Naive thymus-derived CD4-positive, alpha-beta T cell (primary cell): Measurements from ENCODE around the gene FHOD1. TPM values are rescaled to one million over a fixed set of nuclear protein-coding genes. Genes with fewer than 3 reads are reported as not detected.
A peak's percentile ranks its signal among the peaks of the same experiment; 100 is the strongest.

Experiments used
- ATAC-seq: fragments of 150-1000 bp; cut with Tn5 transposase; 2 replicates; pipeline ENCODE4 v1.10.0; 2021; ENCODE audit warnings: mild to moderate bottlenecking, moderate library complexity
- CTCF ChIA-PET: fragments of 350-600 bp; sonication (Branson Sonifier 250); formaldehyde crosslinking; loops from one replicate; lab custom pipeline; 2021; ENCODE audit warnings: antibody characterized with exemption; lab: Charles Lee
- POLR2A ChIA-PET: fragments of 350-600 bp; sonication (Branson Sonifier 250); formaldehyde crosslinking; loops from one replicate; lab custom pipeline; 2021; ENCODE audit warnings: antibody characterized with exemption, inconsistent platforms; lab: Charles Lee
- DNase-seq, 9 donors: peaks; one replicate each; pipeline versions ENCODE4 v3.0.0 to v3.0.0-alpha.2; 2020 to 2022; ENCODE audit warnings: mixed read lengths in 1 of 9
- H3K27ac ChIP-seq: one replicate; pipeline ENCODE4 v1.7.0; 2013; ENCODE audit warnings: mild to moderate bottlenecking, low read depth, low read length, moderate library complexity
- H3K27me3 ChIP-seq, 2 donors: one replicate each; pipeline ENCODE4 v1.7.0; 2013; ENCODE audit warnings: low read length in 2 of 2, mild to moderate bottlenecking in 2 of 2, moderate library complexity in 2 of 2; ENCODE audit not compliant: control insufficient read depth in 2 of 2, insufficient read depth in 2 of 2
- H3K36me3 ChIP-seq, 3 experiments: 1 replicate in 2 of 3; 2 replicates in 1 of 3; pipeline ENCODE4 v1.7.0; 2013; ENCODE audit warnings: low read length in 3 of 3, mild to moderate bottlenecking in 3 of 3, moderate library complexity in 1 of 3; ENCODE audit not compliant: insufficient read depth in 3 of 3, control insufficient read depth in 2 of 3
- H3K4me1 ChIP-seq, 2 donors: one replicate each; pipeline ENCODE4 v1.7.0; 2013; ENCODE audit warnings: low read length in 2 of 2, mild to moderate bottlenecking in 2 of 2, moderate library complexity in 1 of 2; ENCODE audit not compliant: control insufficient read depth in 2 of 2, insufficient read depth in 2 of 2
- H3K4me3 ChIP-seq: 2 replicates; pipeline ENCODE4 v1.7.0; 2013; ENCODE audit warnings: mild to moderate bottlenecking, low read length
- H3K9me3 ChIP-seq, 3 experiments: 1 replicate in 2 of 3; 2 replicates in 1 of 3; pipeline ENCODE4 v1.7.0; 2013; ENCODE audit warnings: low read length in 3 of 3; ENCODE audit not compliant: control insufficient read depth in 2 of 3
- H3K27ac Mint-ChIP-seq, 9 donors: one replicate each; pipeline ENCODE4 v1.8.0; 2020 to 2022; ENCODE audit warnings: mixed read lengths in 9 of 9, mild to moderate bottlenecking in 8 of 9, moderate library complexity in 5 of 9, inconsistent platforms in 2 of 9
- H3K27me3 Mint-ChIP-seq, 5 donors: one replicate each; pipeline ENCODE4 v1.8.0; 2021 to 2022; ENCODE audit warnings: mixed read lengths in 5 of 5, mild to moderate bottlenecking in 1 of 5
- H3K36me3 Mint-ChIP-seq, 5 donors: one replicate each; pipeline ENCODE4 v1.8.0; 2020 to 2022; ENCODE audit warnings: mixed read lengths in 5 of 5, mild to moderate bottlenecking in 3 of 5, inconsistent platforms in 1 of 5
- H3K4me1 Mint-ChIP-seq, 7 donors: one replicate each; pipeline ENCODE4 v1.8.0; 2020 to 2022; ENCODE audit warnings: mixed read lengths in 7 of 7, mild to moderate bottlenecking in 3 of 7, inconsistent platforms in 1 of 7
- H3K4me3 Mint-ChIP-seq, 10 donors: one replicate each; pipeline ENCODE4 v1.8.0; 2020 to 2022; ENCODE audit warnings: mild to moderate bottlenecking in 10 of 10, mixed read lengths in 10 of 10, moderate library complexity in 6 of 10, inconsistent platforms in 2 of 10
- H3K9me3 Mint-ChIP-seq, 11 donors: one replicate each; pipeline ENCODE4 v1.8.0; 2020 to 2022; ENCODE audit warnings: mixed read lengths in 11 of 11, mild to moderate bottlenecking in 4 of 11, inconsistent platforms in 1 of 11, moderate library complexity in 1 of 11
- intact Hi-C, 2 donors: fragments of 100-400 bp; cut with micrococcal nuclease; formaldehyde crosslinking; loops; one replicate each; pipeline ENCODE4 v1.15.1; 2023
- polyA plus RNA-seq, 2 donors: library from polyadenylated mRNA; unstranded; fragments of 300-500 nt; fragmentation: Illumina TruSeq; gene quantifications; one replicate each; pipeline ENCODE4 v1.2.3, GENCODE V29; 2021
- total RNA-seq, 6 experiments: library from RNA in 5 of 6; stranded (reverse) in 5 of 6; gene quantifications; 1 replicate in 5 of 6; 2 replicates in 1 of 6; pipeline ENCODE4 v1.2.3 and lab custom pipeline; 2021 to 2026

FHOD1 gene
- total and polyA plus RNA-seq, 7 experiments from 2014 or later = 3.6 to 81.7 (median 32.6) TPM

- no peak overlapping the region for H3K4me3 ChIP-seq
- no peaks in the 10 kb centered on the region for H3K27me3 ChIP-seq
- peaks cover 3 to 81% (median 4%) of the 10 kb centered on the region in 3 experiments for H3K36me3 ChIP-seq
- no peak overlapping the region for H3K4me3 Mint-ChIP-seq
- H3K36me3 Mint-ChIP-seq = peaks cover 4 to 26% (median 7%) of the 10 kb centered on the region in 5 donors
- peaks cover 0 to 5% of the 10 kb centered on the region in 2 donors for H3K4me1 ChIP-seq
- H3K9me3 ChIP-seq = no peaks in the 10 kb centered on the region
- ATAC-seq (no peak), DNase-seq (no peak)
- H3K4me1 Mint-ChIP-seq = peaks cover 0 to 8% (median 2%) of the 10 kb centered on the region in 7 donors
- no peaks in the 10 kb centered on the region for H3K9me3 Mint-ChIP-seq
- H3K27ac Mint-ChIP-seq = peak overlapping the region in 1 of 9 donors; percentile 41
- intact Hi-C loops = no loop called here
- H3K27ac ChIP-seq = no peak overlapping the region
- CTCF ChIA-PET = no interaction called here
- POLR2A ChIA-PET = interaction anchor here (2.1 kb wide), 1 partner anchor 11 kb away, joined by 7 read pairs; no protein-coding TSS in a partner anchor
- H3K27me3 Mint-ChIP-seq = no peaks in the 10 kb centered on the region
Measured at GRCh38 chr16:67233596-67233995, 13.7 kb downstream of the FHOD1 start.

- H3K4me1 ChIP-seq = peaks cover 16 to 18% of the 10 kb centered on the region in 2 donors
- Mint-ChIP-seq H3K27me3 (no peaks in the 10 kb centered on the region), H3K27ac (peak overlapping the region in 2 of 9 donors; percentile 26 to 48), H3K4me1 (peaks cover 16 to 27% (median 21%) of the 10 kb centered on the region in 7 donors), H3K9me3 (no peaks in the 10 kb centered on the region), H3K4me3 (no peak overlapping the region), H3K36me3 (peaks cover 4 to 18% (median 8%) of the 10 kb centered on the region in 5 donors)
- ATAC-seq (no peak), DNase-seq (no peak)
- ChIA-PET POLR2A (interaction anchor here (0.6 to 0.9 kb wide), 3 partner anchors 12 to 14 kb away, joined by 3 to 4 read pairs (median 3); no protein-coding TSS in a partner anchor), CTCF (interaction anchor here (0.6 kb wide), 1 partner anchor 361 kb away, joined by 3 read pairs; no protein-coding TSS in a partner anchor)
- no peaks in the 10 kb centered on the region for H3K9me3 ChIP-seq
- no peak overlapping the region for H3K27ac ChIP-seq
- H3K36me3 ChIP-seq = peaks cover 9 to 70% (median 10%) of the 10 kb centered on the region in 3 experiments
- no peak overlapping the region for H3K4me3 ChIP-seq
- H3K27me3 ChIP-seq = no peaks in the 10 kb centered on the region
- intact Hi-C loops = no loop called here
Measured at GRCh38 chr16:67230809-67231660, 16.2 kb downstream of the FHOD1 start.

- intact Hi-C loops = loop anchor here in 1 of 2 donors (5.0 kb wide), 3 partner anchors 332 to 1902 kb away; partner anchors contain the start of genes CHTF8, CTCF and UTP4
Measured at GRCh38 chr16:67229906-67230808, 17.1 kb downstream of the FHOD1 start.

GRCh38 chr16:67228905-67229304 lies 18.4 kb downstream of the FHOD1 start:
- Histone ChIP-seq H3K4me3 (no peak overlapping the region), H3K36me3 (peaks cover 9 to 54% (median 10%) of the 10 kb centered on the region in 3 experiments), H3K9me3 (no peaks in the 10 kb centered on the region), H3K4me1 (peaks cover 14 to 32% of the 10 kb centered on the region in 2 donors), H3K27me3 (no peaks in the 10 kb centered on the region), H3K27ac (no peak overlapping the region)
- peak overlapping the region in 9 of 10 donors; percentile 55 to 100 (median 98) for H3K4me3 Mint-ChIP-seq
- intact Hi-C loops = loop anchor here in 1 of 2 donors (5.0 kb wide), 3 partner anchors 333 to 1903 kb away; partner anchors contain the start of genes CHTF8, CTCF and UTP4
- ATAC-seq (no peak), DNase-seq (no peak)
- ChIA-PET CTCF (interaction anchor here (0.9 kb wide), 1 partner anchor 19 kb away, joined by 3 read pairs; the partner anchor contains the start of gene FHOD1), POLR2A (interaction anchor here (0.6 kb wide), 1 partner anchor 10 kb away, joined by 3 read pairs; no protein-coding TSS in a partner anchor)
- peaks cover 4 to 16% (median 7%) of the 10 kb centered on the region in 5 donors for H3K36me3 Mint-ChIP-seq
- no peaks in the 10 kb centered on the region for H3K27me3 Mint-ChIP-seq
- peaks cover 30 to 48% (median 42%) of the 10 kb centered on the region in 7 donors for H3K4me1 Mint-ChIP-seq
- peak overlapping the region in 5 of 9 donors; percentile 14 to 95 (median 58) for H3K27ac Mint-ChIP-seq
- H3K9me3 Mint-ChIP-seq = no peaks in the 10 kb centered on the region

More at GRCh38 chr16:67229906-67230808, 17.1 kb downstream of the FHOD1 start:
- Histone ChIP-seq H3K4me1 (peaks cover 14 to 24% of the 10 kb centered on the region in 2 donors), H3K36me3 (peaks cover 9 to 64% (median 10%) of the 10 kb centered on the region in 3 experiments), H3K4me3 (no peak overlapping the region), H3K9me3 (no peaks in the 10 kb centered on the region), H3K27me3 (no peaks in the 10 kb centered on the region), H3K27ac (no peak overlapping the region)
- H3K27ac Mint-ChIP-seq = peak overlapping the region in 1 of 9 donors; percentile 26
- peak overlapping the region in 2 of 10 donors; percentile 6 to 21 for H3K4me3 Mint-ChIP-seq
- peaks cover 21 to 36% (median 29%) of the 10 kb centered on the region in 7 donors for H3K4me1 Mint-ChIP-seq
- ChIA-PET POLR2A (interaction anchor here (0.6 to 0.9 kb wide), 3 partner anchors 13 to 15 kb away, joined by 3 to 4 read pairs (median 3); no protein-coding TSS in a partner anchor), CTCF (interaction anchor here (0.6 kb wide), 2 partner anchors 216 to 360 kb away, joined by 3 read pairs; no protein-coding TSS in a partner anchor)
- H3K9me3 Mint-ChIP-seq = no peaks in the 10 kb centered on the region
- no peak for ATAC-seq
- no peak for DNase-seq
- peaks cover 4 to 16% (median 7%) of the 10 kb centered on the region in 5 donors for H3K36me3 Mint-ChIP-seq
- H3K27me3 Mint-ChIP-seq = no peaks in the 10 kb centered on the region

GRCh38 chr16:67228034-67228785 lies 19.1 kb downstream of the FHOD1 start:
- Mint-ChIP-seq H3K27ac (peak overlapping the region; percentile 52 to 99 (median 93)), H3K27me3 (no peaks in the 10 kb centered on the region), H3K4me1 (peaks cover 34 to 55% (median 49%) of the 10 kb centered on the region in 7 donors), H3K4me3 (peak overlapping the region; percentile 94 to 100 (median 98)), H3K36me3 (peaks cover 4 to 11% (median 7%) of the 10 kb centered on the region in 5 donors), H3K9me3 (no peaks in the 10 kb centered on the region)
- ChIA-PET POLR2A (interaction anchor here (0.9 to 2.3 kb wide), 9 partner anchors 8 to 439 kb away, joined by 3 to 20 read pairs (median 7); partner anchors contain the start of gene FHOD1), CTCF (interaction anchor here (0.9 to 1.6 kb wide), 4 partner anchors 11 to 19 kb away, joined by 3 to 6 read pairs (median 4); partner anchors contain the start of gene FHOD1)
- Histone ChIP-seq H3K4me3 (peak overlapping the region; percentile 90), H3K9me3 (no peaks in the 10 kb centered on the region), H3K27me3 (no peaks in the 10 kb centered on the region), H3K27ac (peak overlapping the region; percentile 85), H3K4me1 (peaks cover 14 to 38% of the 10 kb centered on the region in 2 donors), H3K36me3 (peaks cover 9 to 48% (median 10%) of the 10 kb centered on the region in 3 experiments)
- ATAC-seq (no peak), DNase-seq (no peak)
- intact Hi-C loops = loop anchor here in 1 of 2 donors (5.0 kb wide), 3 partner anchors 334 to 1904 kb away; partner anchors contain the start of genes CHTF8, CTCF and UTP4
